Spinal cord (tissue), 10 donors: ENCODE data around the gene RBL2. TPM values are rescaled to one million over a fixed set of nuclear protein-coding genes. Genes with fewer than 3 reads are reported as not detected.

ENCODE experiments used
- DNase-seq, 6 donors: peaks; one replicate each; pipeline versions ENCODE4 v3.0.0 to v3.0.0-alpha.2; 2013 to 2015; ENCODE audit warnings: low spot score in 6 of 6, low read depth in 4 of 6
- H3K27ac ChIP-seq: one replicate; pipeline ENCODE4 v1.5.1; 2013; ENCODE audit warnings: low read depth, low read length, control low read depth
- H3K27me3 ChIP-seq: one replicate; pipeline ENCODE4 v1.6.1; 2013; ENCODE audit warnings: low read length; ENCODE audit not compliant: control insufficient read depth, insufficient read depth
- H3K36me3 ChIP-seq: one replicate; pipeline ENCODE4 v1.6.1; 2013; ENCODE audit warnings: low read length; ENCODE audit not compliant: control insufficient read depth, insufficient read depth
- H3K4me1 ChIP-seq: one replicate; pipeline ENCODE4 v1.6.1; 2013; ENCODE audit warnings: low read length; ENCODE audit not compliant: control insufficient read depth, insufficient read depth
- H3K4me3 ChIP-seq: one replicate; pipeline ENCODE4 v1.5.1; 2013; ENCODE audit warnings: low read depth, low read length, control low read depth
- H3K9me3 ChIP-seq: one replicate; pipeline ENCODE4 v1.6.1; 2013; ENCODE audit warnings: low read length; ENCODE audit not compliant: control insufficient read depth, insufficient read depth
- WGBS: methylation state at CpG from one replicate; pipeline ENCODE4 v1.1.5; 2013; ENCODE audit warnings: missing lambda C conversion rate; ENCODE audit not compliant: insufficient coverage; 5-methylcytosine and 5-hydroxymethylcytosine counted together
- polyA plus RNA-seq, 2 donors: library from polyadenylated mRNA; unstranded; fragments of 120-200 nt; gene quantifications; one replicate each; pipeline ENCODE4 v1.2.1, GENCODE V29; 2013; ENCODE audit not compliant: insufficient read length in 2 of 2
- total RNA-seq, 2 donors: library from RNA; depleted of rRNA in 1 of 2; stranded (reverse); fragments of 120-200 nt in 1 of 2; fragments of >200 nt in 1 of 2; gene quantifications; one replicate each; pipeline versions ENCODE4 v1.2.3 to v1.2.4, GENCODE V29; 2013 to 2014
- donor health status: healthy.

The RBL2 gene
- total and polyA plus RNA-seq, 4 donors, result 53.4 to 94.2 (median 64.8) TPM

DNA sequence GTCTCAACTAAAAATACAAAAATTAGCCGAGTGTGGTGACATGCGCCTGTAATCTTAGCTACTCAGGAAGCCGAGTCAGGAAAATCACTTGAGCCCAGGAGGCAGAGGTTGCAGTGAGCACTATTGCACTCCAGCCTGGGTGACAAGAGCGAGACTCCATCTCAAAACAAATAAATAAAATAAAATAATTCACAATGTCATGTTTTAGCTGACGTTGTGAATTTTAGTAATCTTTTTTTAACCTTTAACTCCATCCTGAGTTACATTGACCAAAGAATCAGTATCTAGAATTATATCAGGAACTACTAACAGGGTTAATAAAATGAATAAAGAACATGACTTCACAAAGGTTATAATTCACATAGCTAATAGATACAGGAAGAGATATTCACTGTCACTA, 5.9 kb downstream of the RBL2 start:
- Histone ChIP-seq H3K27ac (no peak overlapping the region), H3K9me3 (no peaks in the 10 kb centered on the region), H3K4me3 (no peak overlapping the region), H3K4me1 (no peaks in the 10 kb centered on the region), H3K27me3 (no peaks in the 10 kb centered on the region), H3K36me3 (peaks cover 27% of the 10 kb centered on the region)
- DNase-seq, result no peak
- no CpG with 5 or more reads among the region's 5 CpGs for WGBS

DNA sequence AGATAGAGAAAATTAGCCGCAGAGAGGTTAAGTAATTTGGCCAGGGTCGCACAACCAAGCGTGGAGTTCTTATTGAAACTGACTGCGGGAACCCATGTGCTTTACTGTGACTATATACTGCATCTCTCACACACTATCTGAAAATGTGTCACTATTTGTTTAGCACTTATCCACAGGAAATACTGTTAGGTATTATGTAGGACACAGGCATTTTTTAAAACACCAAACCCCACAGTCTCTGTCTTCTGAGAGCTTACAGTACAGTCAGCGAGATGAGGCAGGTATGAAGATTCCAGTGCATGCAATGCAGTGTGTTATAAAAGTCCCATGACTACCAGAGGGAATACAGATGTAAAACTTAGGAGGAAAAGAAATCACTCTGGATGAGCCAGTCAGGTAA, 11.3 kb downstream of the RBL2 start:
- Histone ChIP-seq H3K9me3 (no peaks in the 10 kb centered on the region), H3K36me3 (peaks cover 32% of the 10 kb centered on the region), H3K27me3 (no peaks in the 10 kb centered on the region), H3K27ac (no peak overlapping the region), H3K4me1 (no peaks in the 10 kb centered on the region), H3K4me3 (no peak overlapping the region)
- no peak for DNase-seq
- 100% methylated on average over 1 of the region's 5 CpGs for whole genome bisulfite sequencing

DNA sequence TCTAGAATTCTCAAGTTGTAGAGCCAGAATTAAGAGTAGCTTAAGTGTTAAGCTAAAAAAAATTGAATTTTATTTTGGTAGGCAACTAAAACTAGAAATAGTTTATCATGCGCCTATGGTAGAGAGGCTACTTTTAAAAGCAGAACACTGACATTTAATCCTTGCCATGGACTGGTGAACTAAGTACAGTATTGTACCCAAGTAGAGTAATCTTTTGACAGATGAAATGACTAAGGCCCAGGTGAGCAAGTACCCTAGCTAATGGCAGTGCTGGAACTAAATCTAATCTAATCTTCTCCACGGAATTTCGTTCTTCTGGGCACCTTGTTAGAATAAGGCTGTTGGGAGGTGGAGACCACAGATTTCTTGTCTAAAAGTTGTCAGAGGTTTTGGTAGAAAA, 11.8 kb downstream of the RBL2 start:
- no peak overlapping the region for H3K27ac ChIP-seq
- WGBS, result no CpG with 5 or more reads among the region's 3 CpGs
- no peak for DNase-seq
- no peaks in the 10 kb centered on the region for H3K9me3 ChIP-seq
- H3K4me3 ChIP-seq, result no peak overlapping the region
- peaks cover 28% of the 10 kb centered on the region for H3K36me3 ChIP-seq
- no peaks in the 10 kb centered on the region for H3K4me1 ChIP-seq
- H3K27me3 ChIP-seq, result no peaks in the 10 kb centered on the region

DNA sequence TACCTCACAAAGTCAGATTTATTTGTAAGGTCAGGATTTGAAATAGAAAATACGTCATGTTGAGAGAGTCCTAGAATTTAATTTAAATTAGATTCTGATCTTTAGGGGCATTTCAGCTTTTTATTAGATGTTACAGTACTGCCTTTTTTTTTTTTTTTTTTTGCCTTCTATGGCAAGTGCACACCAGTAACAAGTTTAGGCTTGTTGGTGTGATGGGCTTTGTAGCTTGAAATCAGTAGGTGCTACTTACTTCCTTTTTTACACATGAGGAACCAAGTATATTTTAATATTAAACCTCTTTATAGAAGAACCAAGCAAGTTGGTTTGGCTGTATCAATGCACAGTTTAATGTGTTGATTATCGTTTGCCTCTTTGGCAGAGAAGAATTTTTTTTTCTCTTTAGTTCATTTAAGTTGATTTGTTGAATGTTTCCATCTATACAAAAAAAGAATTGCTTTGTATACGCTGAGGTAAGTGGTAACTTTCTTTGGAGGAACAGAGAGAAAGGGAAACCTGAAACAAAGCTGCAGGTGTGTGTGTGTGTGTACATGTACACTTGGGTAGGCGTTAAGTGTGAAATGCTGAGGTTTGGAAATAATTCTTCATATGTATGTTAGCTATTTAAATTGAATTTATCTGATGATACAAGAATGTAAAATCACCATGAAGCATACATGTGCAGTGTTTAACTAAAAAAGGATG, 15.7 kb downstream of the RBL2 start:
- Histone ChIP-seq H3K27ac (no peak overlapping the region), H3K27me3 (no peaks in the 10 kb centered on the region), H3K4me3 (no peak overlapping the region), H3K4me1 (no peaks in the 10 kb centered on the region), H3K36me3 (peaks cover 14% of the 10 kb centered on the region), H3K9me3 (no peaks in the 10 kb centered on the region)
- DNase-seq, result no peak
- no CpG with 5 or more reads among the region's 4 CpGs for WGBS

DNA sequence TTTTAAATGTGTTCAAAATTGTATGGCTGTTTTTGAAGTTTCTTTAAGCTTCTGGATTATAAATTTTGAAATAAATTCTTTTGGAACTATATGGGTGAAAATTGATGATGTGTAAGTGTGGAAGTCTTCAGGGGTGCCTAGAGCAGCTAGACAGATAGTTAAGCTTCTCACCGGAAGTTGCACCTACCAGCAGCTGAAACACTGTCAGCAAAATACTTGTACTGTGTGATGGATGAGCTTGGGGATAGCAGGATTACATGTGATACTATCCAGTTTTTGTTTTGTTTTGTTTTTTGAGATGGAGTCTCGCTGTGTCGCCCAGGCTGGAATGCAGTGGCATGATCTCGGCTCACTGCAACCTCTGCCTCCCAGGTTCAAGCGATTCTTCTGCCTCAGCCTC, 19.7 kb downstream of the RBL2 start:
- 95% methylated on average over 5 of the region's 5 CpGs for WGBS
- no peak overlapping the region for H3K27ac ChIP-seq
- H3K27me3 ChIP-seq, result no peaks in the 10 kb centered on the region
- no peaks in the 10 kb centered on the region for H3K9me3 ChIP-seq
- no peaks in the 10 kb centered on the region for H3K4me1 ChIP-seq
- no peak overlapping the region for H3K4me3 ChIP-seq
- H3K36me3 ChIP-seq, result peaks cover 17% of the 10 kb centered on the region
- DNase-seq, result no peak

DNA sequence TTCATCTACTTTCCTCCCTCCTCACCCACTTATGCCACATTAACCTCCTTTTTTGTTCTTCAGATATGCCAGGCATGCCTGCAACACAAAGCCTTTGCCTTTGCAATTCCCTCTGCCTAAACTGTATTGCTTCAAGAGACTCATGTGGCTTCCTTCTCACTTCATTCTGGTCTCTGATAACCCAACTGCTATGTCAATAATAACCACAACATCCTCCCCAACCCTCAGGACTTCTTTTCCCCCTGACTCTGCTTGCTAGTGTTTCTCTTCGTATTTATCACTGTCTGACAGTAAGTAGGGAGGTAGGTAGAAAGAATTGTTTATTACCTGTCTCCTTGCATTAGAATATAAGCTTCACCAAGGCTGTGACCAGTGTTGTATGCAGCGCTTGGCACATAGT, 22.4 kb downstream of the RBL2 start:
- Histone ChIP-seq H3K27ac (no peak overlapping the region), H3K36me3 (peaks cover 14% of the 10 kb centered on the region), H3K27me3 (no peaks in the 10 kb centered on the region), H3K4me1 (no peaks in the 10 kb centered on the region), H3K9me3 (no peaks in the 10 kb centered on the region), H3K4me3 (no peak overlapping the region)
- DNase-seq, result no peak
- WGBS, result no CpG with 5 or more reads among the region's 2 CpGs

DNA sequence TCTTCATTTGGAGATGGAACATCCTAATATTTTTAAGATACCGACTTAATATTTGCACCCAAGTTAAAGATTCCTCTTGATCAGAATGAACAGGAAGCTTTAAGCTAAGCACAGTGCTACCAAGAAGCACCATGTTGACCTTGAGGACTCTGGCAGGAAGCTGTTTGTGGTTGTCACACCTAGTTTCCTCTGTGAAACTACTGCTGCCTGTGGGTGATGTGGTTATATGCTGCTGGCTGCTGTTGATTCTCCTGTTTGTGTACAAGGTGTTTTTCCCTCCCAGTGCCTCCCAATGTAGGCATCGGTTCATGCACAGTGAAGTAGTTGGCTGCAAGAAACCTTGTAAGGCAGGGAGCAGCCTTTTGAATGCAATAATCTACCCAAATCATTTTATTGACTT, 23.4 kb downstream of the RBL2 start:
- no peaks in the 10 kb centered on the region for H3K9me3 ChIP-seq
- no CpG with 5 or more reads among the region's 2 CpGs for WGBS
- peaks cover 14% of the 10 kb centered on the region for H3K36me3 ChIP-seq
- H3K4me3 ChIP-seq, result no peak overlapping the region
- H3K27ac ChIP-seq, result no peak overlapping the region
- no peak for DNase-seq
- H3K4me1 ChIP-seq, result no peaks in the 10 kb centered on the region
- H3K27me3 ChIP-seq, result no peaks in the 10 kb centered on the region

DNA sequence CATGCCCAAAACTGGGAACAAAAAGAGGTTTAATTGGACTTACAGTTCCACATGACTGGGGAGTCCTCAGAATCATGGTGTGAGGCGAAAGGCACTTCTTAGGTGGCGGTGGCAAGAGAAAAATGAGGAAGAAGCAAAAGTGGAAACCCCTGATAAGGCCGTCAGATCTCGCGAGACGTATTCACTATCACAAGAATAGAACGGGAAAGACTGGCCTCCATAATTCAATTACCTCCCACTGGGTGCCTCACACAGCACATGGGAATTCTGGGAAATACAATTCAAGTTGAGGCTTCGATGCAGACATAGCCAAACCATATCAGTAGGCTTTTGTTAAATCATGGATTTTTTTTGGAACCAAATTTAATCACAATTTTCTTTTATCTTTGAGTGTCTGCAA, 24.4 kb downstream of the RBL2 start:
- WGBS, result 100% methylated on average over 1 of the region's 8 CpGs

DNA sequence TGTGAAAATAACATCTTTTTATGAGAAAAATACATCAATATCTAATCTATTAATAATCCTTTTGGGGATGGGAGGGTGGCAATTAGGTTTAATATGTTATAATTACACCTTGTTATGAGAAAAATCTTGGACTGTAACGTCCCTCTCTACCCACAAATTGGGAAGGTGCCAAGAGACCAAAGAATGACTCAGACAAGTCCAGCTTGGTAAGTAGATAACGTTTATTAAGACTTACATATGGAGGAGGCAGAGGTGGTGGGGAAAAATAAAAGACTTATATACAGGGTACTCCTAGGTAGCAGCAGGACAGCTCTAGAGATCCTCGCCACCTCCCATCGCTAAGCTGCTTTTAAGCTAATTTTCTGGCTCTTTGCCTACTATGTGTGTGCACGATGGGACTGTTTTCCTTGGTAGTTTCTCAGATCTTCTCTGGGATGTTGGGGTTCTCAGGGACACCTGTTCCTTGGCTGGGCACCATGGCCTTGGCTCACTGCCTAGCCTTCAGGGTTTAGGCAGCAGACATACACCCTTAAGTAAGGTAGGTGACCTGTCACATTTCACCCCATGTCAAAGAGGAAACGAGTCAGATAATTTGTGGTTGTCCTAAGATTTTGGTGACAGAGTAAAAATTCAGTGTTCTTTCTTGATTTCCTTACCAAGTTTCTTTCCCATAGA, 31.5 kb downstream of the RBL2 start:
- no peak for DNase-seq
- Histone ChIP-seq H3K9me3 (no peaks in the 10 kb centered on the region), H3K36me3 (peaks cover 33% of the 10 kb centered on the region), H3K4me3 (no peak overlapping the region), H3K4me1 (no peaks in the 10 kb centered on the region), H3K27ac (no peak overlapping the region), H3K27me3 (no peaks in the 10 kb centered on the region)
- WGBS, result 72% methylated on average over 4 of the region's 6 CpGs

More for the DNA sequence above, 24.4 kb downstream of the RBL2 start:
- Histone ChIP-seq H3K4me3 (no peak overlapping the region), H3K4me1 (no peaks in the 10 kb centered on the region), H3K36me3 (peaks cover 21% of the 10 kb centered on the region), H3K27ac (no peak overlapping the region), H3K9me3 (no peaks in the 10 kb centered on the region), H3K27me3 (no peaks in the 10 kb centered on the region)
- no peak for DNase-seq

DNA sequence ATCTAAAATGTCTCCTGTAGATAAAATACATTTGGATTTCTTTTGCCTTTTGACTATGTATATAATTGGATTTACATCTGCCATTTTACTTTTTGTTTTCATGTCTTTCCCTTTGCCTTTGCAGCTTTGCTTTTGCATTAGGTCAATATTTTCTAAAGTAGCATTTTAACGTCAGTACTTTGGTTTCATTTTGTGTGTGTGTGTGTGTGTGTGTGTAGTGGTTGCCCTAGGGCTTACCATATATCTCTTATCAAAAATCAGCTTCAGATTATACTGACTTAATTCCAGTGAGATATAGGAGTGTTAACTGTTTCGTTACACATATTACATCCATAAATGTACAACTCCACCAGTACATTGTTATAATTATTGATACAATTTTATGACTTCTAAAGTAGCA, 42.6 kb downstream of the RBL2 start:
- peaks cover 22% of the 10 kb centered on the region for H3K36me3 ChIP-seq
- H3K27me3 ChIP-seq, result no peaks in the 10 kb centered on the region
- WGBS, result no CpG with 5 or more reads among the region's 2 CpGs

More for the DNA sequence above, 42.6 kb downstream of the RBL2 start:
- Histone ChIP-seq H3K4me3 (no peak overlapping the region), H3K9me3 (no peaks in the 10 kb centered on the region), H3K4me1 (no peaks in the 10 kb centered on the region), H3K27ac (no peak overlapping the region)
- DNase-seq, result no peak
